ENCODE data around the gene COL4A2.

COL4A2 gene

DNA sequence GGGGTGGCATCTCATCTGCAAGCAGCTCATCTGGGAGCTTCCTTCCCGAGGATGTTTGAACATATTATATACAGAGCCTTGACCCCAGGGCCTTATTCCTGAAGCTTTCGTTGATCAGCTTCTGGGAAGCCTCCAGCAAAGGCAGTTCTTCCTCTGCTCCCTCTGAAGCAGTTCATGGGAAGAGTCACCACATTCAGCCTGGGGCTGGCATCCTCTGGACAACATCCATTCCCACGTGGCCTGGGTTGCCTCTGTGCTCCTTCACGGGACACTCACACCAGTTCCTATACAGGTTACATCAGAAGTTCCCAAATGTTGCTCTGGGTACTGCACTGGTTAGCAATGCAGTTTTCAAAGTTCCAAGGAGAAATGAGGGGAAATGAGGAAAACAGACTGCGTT, 29.6 kb downstream of the COL4A2 start:
- DNase-seq (ENCODE audit: insufficient read length, low spot score) (no peak), FAIRE-seq (no peak)

DNA sequence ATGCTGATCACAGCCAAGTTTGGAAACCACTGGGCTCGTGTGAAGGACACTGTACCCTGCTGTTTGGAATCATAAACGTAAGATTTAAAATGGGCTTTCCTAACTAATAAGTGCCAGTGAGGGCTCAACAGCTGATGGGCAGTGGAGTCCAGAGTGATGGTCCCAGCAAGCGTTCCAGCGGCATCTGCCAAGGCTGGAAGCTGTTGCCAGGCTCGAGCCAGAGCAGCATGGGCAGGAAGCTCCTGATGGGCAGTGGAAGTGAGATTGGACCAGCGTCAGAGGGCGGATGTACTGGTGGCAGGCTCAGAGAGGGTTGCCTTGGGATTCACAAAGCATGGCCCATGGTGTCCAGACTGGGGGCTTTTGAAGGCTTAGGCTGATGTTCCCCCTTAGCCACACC, 30.2 kb downstream of the COL4A2 start:
- no peak for DNase-seq (ENCODE audit: insufficient read length, low spot score)
- FAIRE-seq: no peak

DNA sequence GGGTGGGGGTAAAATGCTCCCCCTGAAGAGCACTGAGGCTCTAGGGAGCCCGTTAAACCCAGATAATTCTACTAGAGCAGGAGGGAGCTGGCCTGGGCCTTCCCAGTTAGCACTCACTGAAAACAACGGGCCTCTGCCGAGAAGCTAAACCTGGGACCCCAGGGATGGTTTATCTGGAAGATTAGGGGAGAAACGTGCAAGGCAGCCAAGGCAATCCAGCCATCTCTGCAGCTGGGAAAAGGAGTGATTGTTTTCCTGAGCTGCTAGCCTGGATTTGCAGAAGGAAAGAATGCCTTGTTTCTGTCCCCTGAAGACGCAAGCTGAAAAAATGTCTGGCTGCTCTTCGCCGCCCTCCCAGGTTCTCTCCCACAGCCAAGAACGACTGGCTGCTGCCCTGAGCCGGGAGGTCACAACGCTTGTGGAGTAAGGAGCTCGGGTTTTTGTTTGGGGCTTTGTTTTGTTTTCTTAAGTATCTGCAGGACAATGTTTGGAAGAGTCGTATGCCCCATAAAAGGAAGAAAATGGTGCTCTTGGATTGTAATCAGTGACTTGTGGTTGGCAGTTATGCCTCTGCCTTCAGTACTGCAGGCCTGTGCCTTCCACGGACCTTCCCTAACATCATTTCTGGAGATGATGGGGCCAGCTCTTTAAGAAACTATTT, 31.5 kb downstream of the COL4A2 start:
- FAIRE-seq (no peak), DNase-seq (ENCODE audit: insufficient read length, low spot score) (no peak)

DNA sequence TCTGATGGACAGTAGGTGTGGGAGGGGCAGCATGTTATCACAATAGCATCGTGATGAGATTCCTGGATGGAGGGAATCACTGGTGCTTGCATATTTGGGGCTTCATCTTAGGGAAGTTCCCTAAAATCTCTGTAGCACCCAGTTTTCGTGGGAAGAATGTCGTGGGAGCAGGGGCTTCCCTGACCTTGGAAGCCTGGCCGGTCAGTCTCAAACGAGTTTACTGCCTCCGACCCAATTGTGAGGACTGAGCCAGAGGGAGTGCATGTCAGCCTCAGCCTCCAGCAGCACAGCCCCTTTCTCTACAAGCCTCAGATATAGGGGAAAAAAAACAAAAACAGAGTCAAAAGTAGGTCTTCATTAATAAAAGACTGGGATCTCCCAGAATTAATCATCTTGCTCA, 32.2 kb downstream of the COL4A2 start:
- FAIRE-seq (no peak), DNase-seq (ENCODE audit: insufficient read length, low spot score) (no peak)

DNA sequence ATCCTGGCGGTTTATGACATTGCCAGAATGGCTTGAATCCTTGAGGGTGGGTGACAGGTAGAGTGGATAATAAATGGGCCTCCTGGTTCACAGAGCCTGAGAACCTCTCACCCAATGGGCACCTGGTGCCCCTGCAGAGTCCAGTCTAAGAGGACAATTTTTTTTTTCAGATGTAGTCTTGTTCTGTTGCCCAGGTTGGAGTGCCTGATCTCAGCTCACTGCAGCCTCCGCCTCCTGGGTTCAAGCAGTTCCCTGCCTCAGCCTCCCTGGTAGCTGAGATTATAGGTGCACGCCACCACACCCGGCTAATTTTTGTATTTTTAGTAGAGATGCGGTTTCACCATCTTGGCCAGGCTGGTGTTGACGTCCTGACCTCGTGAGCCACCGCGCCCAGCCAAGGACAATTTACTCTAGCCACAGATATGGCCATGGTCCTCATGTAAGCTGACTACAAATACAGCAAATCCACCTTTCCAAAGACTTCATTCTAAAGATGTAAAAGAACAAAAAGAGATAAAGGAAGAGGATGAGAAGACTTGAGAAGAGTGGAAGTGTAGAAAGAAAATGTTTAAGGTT, 33.0 kb downstream of the COL4A2 start:
- FAIRE-seq: no peak
- no peak for DNase-seq (ENCODE audit: insufficient read length, low spot score)

DNA sequence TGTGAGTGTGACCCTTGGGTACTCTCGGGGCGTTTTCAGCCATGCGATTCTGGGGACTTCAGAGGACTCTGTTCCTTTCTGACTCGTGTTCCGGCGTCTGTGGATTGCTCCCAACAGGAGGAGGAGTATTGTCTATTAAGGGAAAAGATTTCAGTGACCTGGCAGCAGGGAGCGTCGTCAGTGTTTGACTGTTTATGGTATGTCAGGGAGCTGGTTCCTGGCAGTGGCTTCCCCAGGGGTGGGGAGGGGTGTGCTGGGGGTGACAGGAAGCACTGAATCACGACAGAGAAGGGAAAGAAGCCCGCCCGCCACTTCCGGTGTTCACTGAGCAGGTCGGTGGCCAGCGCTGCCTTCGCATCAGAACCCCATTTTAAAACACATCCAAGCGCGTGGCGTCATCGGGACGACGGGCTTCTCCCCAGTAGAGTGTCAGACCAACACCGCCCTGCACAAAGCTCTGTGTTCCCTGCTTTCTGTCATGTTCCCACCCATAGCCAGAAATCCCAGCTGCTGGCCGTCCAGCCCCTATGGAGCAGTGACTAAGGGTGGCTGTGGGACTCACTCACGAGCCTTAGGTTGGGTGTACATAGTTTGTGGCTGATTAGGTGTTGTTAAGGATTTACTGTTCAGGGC, 33.8 kb downstream of the COL4A2 start:
- FAIRE-seq: no peak
- peak; percentile 18 for DNase-seq (ENCODE audit: insufficient read length, low spot score)

DNA sequence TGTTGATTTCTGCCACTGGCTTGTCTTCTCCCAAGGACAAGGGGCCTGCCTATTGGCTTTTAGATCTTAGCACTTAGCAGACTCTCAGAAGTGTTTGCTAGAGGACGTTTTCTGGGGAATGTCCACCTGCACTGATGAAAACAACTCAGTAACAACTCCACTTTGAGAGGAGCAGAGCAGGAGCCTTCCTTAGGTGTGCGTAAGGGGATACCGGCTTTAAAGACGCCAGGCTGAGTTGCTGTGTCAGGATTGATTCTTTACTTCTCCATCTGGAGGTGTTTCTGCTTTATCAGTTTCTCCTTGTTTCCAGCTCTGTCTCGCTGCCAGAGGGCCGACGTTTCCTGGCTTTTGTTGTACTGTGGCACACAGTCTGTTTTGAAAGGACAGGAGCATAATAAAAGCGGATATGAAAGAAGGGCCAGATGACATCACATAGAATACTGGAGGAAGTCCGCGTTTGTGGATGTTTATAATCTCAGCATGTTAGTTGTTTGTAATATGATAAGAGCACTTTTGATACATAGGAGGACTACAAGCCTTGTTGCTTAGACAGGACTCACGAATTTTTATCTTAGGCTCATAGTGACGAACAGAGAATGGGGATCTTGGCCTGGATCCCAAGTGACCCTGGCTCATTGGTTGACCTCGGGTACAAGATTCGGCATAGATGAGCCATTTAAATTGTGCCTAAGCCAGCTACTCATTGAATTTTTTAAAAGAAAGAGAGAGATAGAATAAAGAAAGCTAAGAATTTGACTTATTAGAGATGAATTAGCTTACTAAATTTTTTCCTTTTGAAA, 34.6 kb downstream of the COL4A2 start:
- FAIRE-seq: no peak
- DNase-seq (ENCODE audit: insufficient read length, low spot score): no peak

DNA sequence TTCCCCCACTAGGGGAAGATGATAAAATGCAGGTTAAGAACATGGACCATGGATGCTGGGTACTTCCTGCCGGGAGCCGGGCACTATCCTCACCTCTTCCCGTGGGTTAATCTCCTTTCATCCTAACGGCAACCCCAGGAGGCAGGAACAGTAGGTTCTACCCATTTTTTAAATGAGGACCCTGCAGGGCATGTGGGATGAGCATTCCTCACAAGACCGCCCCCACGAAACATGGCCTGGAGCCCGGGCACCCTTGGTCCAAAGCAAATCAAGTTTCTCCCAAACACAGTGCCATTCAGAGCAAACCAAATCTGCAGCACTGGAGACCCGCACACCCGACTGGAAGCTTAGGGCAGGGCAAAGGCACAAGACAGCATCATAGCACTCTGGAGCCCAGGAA, 35.4 kb downstream of the COL4A2 start:
- no peak for FAIRE-seq
- no peak for DNase-seq (ENCODE audit: insufficient read length, low spot score)

DNA sequence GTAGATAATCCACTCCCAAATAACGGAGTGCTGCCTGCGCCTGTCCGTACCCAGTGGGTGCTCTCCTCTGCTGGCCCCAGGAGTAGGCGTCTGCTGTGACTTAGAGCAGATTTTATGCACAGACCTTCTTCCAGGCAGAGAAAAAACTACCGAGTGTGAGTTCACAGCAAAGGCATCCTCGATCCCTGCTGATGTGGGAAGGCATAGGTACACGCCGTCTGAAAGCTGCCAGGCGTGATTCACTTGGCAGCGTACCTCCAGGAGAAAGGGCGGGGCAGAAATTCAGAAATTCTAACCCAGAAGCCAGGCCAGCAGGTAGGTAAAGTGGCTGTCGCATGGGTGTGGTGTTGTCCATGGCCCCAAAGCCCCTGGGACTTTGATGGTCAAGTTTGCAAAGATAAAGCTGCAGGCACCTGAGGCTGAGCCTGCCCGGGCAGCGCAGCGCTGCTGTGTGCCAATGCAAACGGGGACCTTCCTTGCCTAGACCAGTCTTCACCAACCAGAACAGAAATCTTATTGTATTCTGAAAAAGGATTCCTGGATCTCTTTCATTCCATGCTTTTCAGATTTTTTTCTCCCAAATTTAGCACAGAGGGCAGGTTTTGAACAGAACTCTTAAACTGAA, 36.3 kb downstream of the COL4A2 start:
- DNase-seq (ENCODE audit: insufficient read length, low spot score) (no peak), FAIRE-seq (no peak)

DNA sequence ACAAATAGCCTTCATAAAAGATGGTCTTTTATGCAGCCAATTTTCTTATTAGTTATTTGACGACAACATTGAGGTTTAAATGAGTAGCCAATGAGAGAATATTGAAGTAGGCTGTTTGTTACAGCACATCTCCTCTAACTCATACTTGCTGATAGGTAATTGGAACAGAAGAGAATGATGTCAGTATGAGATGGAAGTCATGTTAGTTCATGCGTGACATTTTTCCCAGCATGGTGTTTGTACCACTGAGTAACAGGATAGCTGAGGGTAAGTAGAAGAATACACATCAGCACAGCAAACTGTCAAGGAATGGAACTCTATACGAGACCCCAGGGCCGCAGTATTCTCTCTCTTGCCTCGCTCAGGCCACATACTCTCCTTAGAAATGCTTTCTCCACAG, 37.2 kb downstream of the COL4A2 start:
- FAIRE-seq (no peak), DNase-seq (ENCODE audit: insufficient read length, low spot score) (no peak)

DNA sequence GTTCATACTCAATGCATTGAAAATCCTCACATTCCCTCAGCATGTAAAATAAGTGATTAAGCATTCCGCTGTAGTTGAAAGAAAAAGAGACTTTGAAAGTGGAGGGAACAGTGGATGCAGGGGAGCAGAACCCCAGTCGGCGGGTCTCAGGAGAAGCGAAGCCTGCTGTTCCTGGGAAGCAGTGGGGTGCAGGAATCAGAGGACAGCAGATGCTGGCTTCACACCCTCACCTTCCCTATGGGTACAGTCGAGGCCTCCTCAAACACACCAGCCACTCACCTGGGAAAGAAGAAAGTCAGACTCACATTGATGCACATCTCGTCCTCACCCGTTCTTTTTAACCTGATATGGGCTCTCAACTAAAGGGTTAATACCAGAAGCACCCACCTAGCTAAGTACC, 38.2 kb downstream of the COL4A2 start:
- FAIRE-seq (no peak), DNase-seq (ENCODE audit: insufficient read length, low spot score) (no peak)

DNA sequence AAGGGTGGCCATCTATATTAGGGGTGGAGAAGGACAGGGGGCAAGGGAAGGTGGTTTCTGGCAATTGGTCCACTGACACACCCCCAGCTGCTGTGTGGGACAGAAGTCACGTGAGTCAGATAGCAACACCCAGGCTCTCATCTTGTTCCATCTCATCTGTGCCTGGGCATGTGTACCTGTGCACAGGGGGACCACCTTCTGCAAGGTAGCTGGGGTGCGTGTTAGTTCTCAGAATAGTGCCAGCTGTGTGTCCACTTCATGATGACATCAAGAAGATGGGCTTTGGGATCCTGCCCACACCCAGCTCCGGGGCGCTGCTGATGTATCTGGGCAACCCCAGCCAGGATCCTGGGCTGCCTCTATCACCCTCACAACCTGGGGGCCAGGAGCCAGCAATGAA, 38.6 kb downstream of the COL4A2 start:
- FAIRE-seq: no peak
- DNase-seq (ENCODE audit: insufficient read length, low spot score): no peak

DNA sequence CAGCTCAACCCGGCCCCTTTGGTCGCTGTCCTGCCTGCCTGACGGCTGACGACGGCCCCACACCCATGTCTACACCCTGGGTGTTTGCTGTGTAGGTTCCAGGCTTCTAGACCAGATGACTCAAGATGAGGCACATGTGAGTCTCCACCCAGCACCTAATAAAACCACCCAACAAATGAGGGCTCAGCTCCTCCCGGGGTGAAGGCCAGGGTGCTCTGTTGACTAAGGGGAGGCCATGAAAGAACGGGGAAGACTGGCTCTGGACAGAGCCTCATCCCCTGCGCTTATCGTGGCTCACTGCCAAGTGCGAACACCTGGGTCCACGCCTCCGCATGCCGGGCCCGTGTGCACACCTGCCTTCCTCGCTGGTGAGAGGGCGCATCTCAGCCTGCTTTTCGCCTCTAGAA, 39.6 kb downstream of the COL4A2 start:
- FAIRE-seq (no peak), DNase-seq (ENCODE audit: insufficient read length, low spot score) (no peak)

DNA sequence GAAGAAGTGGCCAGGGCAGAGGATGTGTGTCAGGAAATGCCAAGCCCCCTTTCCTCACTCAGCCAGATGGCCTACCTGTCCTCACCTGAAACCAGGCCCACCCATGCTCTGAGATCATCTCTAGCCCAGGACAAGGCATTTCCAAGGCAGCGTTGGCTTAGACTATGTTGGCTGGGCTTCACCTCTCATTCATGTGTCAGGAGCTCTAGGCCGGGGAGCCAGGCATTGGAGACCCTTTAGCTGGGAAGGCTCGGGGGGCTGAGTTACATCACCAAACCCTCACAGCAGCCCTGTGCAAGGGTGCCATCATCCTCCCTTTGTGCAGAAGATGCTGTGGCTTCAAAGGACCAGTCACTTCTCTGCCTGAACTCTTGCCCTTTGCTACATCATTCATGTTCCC, 40.0 kb downstream of the COL4A2 start:
- no peak for DNase-seq (ENCODE audit: insufficient read length, low spot score)
- FAIRE-seq: no peak

DNA sequence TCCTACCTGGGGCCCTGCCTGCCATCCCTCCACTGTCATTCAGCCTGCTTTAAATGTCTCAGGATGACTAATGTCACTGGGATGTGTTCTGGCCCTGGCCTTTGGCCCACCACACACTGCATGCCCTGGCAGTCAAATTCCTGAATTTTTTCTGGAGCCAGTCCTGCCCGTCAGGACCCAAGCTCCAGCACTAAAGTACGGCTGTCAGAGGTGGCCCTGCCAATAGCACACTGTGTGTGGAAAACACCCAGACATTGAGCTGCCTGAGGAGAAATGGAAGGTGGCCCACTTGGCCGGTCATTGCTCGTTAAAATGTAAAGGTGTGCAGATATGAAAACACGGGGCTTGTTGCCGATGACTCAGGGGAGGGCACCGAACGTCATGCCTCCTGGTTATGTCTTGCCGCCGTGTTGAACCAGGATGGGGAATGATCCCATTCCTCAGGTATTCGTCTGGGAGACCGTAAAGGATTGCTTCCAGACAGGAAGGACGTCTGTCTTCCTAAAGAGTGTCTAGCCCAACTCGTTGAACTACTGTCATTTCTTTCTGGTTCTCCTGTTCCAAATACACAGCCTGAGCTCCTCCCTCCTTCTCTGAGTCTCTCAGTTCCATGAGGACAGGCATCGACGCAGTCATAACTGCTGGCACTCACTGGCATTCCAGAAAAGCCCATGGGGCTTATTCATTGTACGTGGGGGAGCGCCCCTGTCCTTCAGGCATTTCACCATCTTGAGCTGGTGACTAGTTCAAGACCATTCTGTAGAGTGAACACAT, 40.6 kb downstream of the COL4A2 start:
- FAIRE-seq (peak; percentile 23), DNase-seq (ENCODE audit: insufficient read length, low spot score) (peak; percentile 40)

DNA sequence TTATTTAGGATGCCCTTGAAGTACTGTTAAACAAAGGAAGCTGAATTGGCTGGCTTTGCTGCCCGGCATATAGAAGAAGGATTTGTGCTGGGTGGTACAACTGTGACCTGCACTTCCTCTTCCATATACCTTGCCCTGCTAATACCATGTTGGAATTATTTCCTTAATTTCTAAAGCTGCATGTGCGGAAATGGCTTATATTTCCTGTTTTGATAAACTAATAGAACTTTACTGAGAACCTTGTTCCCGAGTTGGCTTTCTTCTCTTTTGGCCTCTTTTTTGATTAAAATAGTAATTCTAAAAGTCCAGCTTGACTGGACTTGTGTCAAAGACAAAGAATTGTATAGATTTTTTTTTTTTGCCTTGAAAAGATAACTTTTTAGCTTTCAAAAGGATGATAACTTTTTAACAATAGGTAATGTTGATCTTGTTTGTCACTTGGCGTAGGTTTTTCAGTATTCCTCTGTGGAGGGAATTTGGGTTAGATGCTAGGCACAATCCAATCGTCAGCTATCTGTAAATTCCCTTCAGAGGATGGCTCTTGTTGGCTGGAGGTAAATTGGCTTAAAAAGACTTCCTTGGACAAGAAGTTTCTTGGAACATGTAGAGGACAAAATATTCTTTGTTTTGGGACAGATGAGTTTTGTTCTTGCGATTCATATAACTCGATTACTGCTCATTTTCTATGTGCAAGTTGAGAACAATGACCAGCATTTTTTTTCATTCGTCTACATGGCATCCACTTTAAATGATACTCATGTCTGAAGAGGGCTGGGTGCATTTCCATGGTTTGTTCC, 41.4 kb downstream of the COL4A2 start:
- no peak for DNase-seq (ENCODE audit: insufficient read length, low spot score)

DNA sequence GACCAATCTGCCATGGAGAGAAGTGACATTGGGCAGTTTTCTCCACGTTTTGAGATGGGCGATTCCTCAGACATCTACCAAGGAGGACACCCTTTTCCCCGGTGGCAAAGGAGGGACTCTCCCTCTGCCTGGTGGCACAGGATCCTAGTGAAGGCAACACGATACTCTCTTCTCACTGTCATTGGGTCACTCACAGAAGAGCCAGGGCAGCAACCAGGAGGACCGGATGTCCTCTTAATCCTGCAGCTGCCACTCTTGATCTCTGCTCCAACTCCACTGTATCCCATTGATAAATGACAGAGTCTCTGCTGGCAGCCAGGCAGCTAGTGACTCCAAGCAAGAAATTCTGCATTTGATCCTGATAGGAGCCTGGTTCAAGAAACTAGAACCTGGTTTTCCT, 42.2 kb downstream of the COL4A2 start:
- FAIRE-seq: no peak

More for the DNA sequence above, 41.4 kb downstream of the COL4A2 start:
- FAIRE-seq: no peak

DNA sequence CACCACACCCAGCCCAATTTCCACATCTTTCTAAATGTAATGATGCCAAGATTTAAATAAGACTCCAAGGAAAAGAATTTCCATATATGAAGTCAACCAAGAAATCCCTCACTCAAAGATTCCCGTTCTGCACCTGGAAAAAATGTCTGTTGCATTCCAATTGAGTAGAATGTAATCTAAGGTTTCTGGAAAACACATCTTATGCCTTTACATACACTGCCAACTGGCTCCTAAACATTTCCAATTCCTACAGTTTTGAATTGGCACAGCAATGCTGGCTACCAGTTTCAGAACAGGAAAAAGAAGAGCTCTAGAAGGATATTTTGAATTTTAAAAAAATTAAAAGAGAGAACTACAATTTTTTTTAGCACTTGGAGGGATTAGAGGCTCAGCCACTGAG, 43.0 kb downstream of the COL4A2 start:
- FAIRE-seq: no peak
- DNase-seq (ENCODE audit: insufficient read length, low spot score): no peak

More for the DNA sequence above, 42.2 kb downstream of the COL4A2 start:
- DNase-seq (ENCODE audit: insufficient read length, low spot score): no peak

DNA sequence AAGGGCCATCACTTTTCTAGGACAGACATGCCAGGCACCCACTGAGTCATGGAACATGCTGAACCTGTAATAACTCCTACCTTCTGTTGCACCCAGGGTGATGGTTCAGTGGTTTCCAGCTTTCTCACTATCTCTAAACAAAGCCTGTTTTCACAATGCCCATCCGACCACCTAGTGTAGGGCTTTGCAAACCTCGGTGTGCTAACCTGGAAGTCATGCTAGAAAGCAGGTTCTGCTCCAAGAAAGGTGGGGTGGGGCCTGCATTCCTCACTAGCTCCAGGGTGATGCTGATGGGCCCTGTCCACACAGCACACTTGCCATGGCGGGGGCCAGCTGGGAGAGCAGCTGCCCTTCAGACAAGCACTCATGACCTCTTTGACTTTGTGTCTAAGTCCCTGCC, 43.4 kb downstream of the COL4A2 start:
- FAIRE-seq (no peak), DNase-seq (ENCODE audit: insufficient read length, low spot score) (no peak)
